ENCODE measurements around the gene STAMBP.
"Not testable (repeated sequence)": the region's sequence is repeated elsewhere in the genome, so short reads cannot be mapped to it uniquely, and the experiment has no call there.

STAMBP gene

DNA sequence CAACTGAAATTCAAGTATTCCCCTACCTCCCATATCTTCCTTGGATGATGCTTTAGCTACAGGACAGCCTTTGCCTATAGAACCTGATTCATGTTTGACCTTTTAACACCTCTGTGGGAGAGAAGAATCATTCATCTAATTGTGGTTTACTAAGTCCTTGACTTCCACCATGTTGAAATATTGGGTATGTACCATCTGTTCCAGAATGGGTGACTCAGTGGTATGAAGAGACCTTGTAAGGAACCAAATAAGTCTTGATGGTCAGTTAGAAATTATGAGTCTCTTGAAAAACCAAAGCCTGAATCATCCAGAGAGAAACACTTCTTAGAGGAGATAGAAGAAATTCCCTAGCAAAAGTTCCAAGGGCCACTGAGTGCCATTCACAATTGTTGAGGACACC is 27.5 kb downstream of the STAMBP start:
- Histone ChIP-seq H3K27me3 (ENCODE audit: control insufficient read depth, insufficient read depth, low read length) (no peaks in the 10 kb centered on the region), H3K36me3 (ENCODE audit: control insufficient read depth, insufficient read depth, low read length) (peaks cover 90% of the 10 kb centered on the region), H3K9me3 (ENCODE audit: control insufficient read depth, insufficient read depth, low read length) (no peaks in the 10 kb centered on the region)

DNA sequence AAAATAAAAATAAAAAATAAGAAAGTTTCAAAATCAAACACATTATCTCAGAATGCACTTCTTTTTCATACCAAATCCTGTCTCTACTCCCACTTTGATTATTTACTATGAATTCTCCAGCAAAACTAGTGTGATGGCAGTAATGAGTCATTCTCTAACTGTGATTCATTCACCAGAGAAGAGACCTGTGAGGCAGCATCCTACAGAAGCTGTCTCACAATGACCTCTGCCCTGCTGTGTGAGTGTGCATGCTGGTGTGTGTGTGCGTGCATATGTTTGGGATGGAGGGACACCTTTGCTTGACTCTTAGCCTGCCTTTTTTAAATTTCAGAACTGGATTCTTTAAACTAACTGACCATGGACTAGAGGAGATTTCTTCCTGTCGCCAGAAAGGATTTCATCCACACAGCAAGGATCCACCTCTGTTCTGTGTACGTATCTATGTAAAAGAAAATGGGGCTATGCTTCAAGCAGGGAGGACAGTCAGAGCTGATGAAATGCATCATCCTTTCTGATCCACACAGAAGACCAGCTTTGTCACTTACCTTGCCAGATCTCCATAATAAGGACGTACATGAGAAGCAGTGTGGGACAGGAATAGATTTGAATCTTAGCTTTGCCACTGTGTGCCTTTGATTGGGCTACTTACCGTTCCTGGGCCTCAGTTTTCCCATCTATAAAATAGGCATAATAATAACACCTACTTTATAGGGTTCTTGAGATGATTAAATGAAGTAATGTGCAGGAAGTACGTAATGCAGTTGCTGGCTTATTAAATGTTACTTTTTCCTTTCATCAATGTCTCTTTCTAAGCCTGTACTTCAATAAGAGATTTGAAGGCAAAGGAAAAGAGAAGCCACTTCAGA is 31.2 kb downstream of the STAMBP start:
- Histone ChIP-seq H3K27me3 (ENCODE audit: control insufficient read depth, insufficient read depth, low read length) (no peaks in the 10 kb centered on the region), H3K9me3 (ENCODE audit: control insufficient read depth, insufficient read depth, low read length) (no peaks in the 10 kb centered on the region), H3K4me3 (ENCODE audit: low read depth, low read length) (no peak overlapping the region), H3K36me3 (ENCODE audit: control insufficient read depth, insufficient read depth, low read length) (peaks cover 93% of the 10 kb centered on the region), H3K4me1 (ENCODE audit: control insufficient read depth, insufficient read depth, low read length) (no peaks in the 10 kb centered on the region), H3K27ac (ENCODE audit: low read depth, low read length) (no peak overlapping the region), H3K9ac (ENCODE audit: low read depth, low read length) (no peak overlapping the region)

More for the DNA sequence above, 27.5 kb downstream of the STAMBP start:
- H3K9ac ChIP-seq (ENCODE audit: low read depth, low read length): no peak overlapping the region
- H3K27ac ChIP-seq (ENCODE audit: low read depth, low read length): no peak overlapping the region
- no peak overlapping the region for H3K4me3 ChIP-seq (ENCODE audit: low read depth, low read length)
- H3K4me1 ChIP-seq (ENCODE audit: control insufficient read depth, insufficient read depth, low read length): no peaks in the 10 kb centered on the region

DNA sequence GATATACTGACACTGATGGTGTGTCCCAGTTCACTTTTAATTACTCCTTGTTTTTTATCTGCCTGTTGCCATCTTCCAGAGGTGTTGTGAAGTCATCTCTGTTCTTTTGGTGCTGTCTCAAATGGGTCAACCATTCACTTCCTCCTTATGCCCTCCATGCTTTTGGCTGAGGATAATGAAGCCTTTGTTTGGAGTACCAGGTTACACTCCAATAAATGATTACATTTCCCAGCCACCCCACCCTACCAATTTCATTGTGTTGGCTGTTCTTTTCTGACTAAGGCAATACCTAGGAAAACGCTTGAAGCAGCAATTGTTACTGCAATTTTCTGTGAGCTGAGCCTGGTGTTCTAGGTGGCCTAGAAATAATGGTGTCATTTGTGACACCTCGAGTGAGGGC is 34.2 kb downstream of the STAMBP start:
- H3K4me3 ChIP-seq (ENCODE audit: low read depth, low read length): no peak overlapping the region
- no peak overlapping the region for H3K27ac ChIP-seq (ENCODE audit: low read depth, low read length)
- H3K4me1 ChIP-seq (ENCODE audit: control insufficient read depth, insufficient read depth, low read length): no peaks in the 10 kb centered on the region
- no peak overlapping the region for H3K9ac ChIP-seq (ENCODE audit: low read depth, low read length)
- H3K9me3 ChIP-seq (ENCODE audit: control insufficient read depth, insufficient read depth, low read length): no peaks in the 10 kb centered on the region
- no peaks in the 10 kb centered on the region for H3K27me3 ChIP-seq (ENCODE audit: control insufficient read depth, insufficient read depth, low read length)
- H3K36me3 ChIP-seq (ENCODE audit: control insufficient read depth, insufficient read depth, low read length): peaks cover 87% of the 10 kb centered on the region

DNA sequence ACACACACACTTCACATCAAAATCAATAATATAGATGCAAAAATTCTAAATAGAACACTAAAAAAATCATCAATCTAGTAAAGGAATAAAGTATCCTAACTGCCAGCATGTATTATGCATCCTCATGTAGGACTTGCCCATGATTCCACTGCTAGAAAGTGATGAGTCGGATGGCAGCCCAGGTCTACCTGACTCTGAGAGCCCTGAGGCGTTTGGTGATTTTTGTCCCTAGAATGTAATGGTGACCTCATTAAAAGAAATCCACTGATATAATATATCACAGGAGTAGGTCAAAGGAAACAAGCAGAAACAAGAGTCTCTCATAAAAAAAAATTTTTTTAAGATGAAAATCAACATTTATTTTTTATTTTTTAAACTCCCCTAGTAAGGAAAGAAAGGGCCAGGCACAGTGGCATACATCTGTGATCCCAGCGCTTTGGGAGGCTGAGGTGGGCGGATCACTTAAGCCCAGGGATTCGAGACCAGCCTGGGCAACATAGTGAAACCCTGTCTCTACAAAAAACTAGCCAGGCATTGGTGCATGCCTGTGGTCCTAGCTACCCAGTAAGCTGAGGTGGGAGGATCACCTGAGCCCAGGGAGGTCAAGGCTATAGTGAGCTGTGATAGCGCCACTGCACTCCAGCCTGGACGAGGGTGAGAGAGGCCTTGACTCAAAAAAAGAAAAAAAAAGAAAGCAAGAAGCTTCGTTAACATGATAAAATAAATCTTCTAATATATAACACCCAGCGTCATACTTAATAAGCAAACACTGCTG is 39.6 kb downstream of the STAMBP start:
- Histone ChIP-seq H3K4me1 (ENCODE audit: control insufficient read depth, insufficient read depth, low read length) (no peaks in the 10 kb centered on the region), H3K27ac (ENCODE audit: low read depth, low read length) (no peak overlapping the region), H3K36me3 (ENCODE audit: control insufficient read depth, insufficient read depth, low read length) (peaks cover 37% of the 10 kb centered on the region), H3K4me3 (ENCODE audit: low read depth, low read length) (no peak overlapping the region), H3K27me3 (ENCODE audit: control insufficient read depth, insufficient read depth, low read length) (no peaks in the 10 kb centered on the region), H3K9ac (ENCODE audit: low read depth, low read length) (no peak overlapping the region), H3K9me3 (ENCODE audit: control insufficient read depth, insufficient read depth, low read length) (no peaks in the 10 kb centered on the region)

DNA sequence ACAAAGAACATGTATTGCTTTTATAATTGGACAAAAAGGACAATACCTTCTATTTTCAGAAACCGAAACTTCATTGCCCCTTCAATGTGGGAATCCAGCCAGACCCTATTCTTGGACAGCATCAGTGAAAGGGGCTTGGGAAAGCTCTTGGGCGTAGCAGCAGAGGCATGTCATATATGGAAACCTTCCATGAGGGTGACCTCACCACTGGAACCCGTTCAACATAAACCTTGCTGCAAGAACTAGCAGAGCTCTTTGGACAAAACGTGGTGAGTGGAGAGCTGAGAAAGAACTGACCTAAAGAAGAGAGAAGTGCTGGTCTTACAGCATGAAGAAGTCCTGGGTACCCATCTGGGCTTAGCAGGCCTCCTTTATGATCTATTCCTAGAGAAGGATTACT is 41.3 kb downstream of the STAMBP start:
- no peaks in the 10 kb centered on the region for H3K27me3 ChIP-seq (ENCODE audit: control insufficient read depth, insufficient read depth, low read length)
- peaks cover 21% of the 10 kb centered on the region for H3K36me3 ChIP-seq (ENCODE audit: control insufficient read depth, insufficient read depth, low read length)
- H3K9ac ChIP-seq (ENCODE audit: low read depth, low read length): no peak overlapping the region
- no peaks in the 10 kb centered on the region for H3K9me3 ChIP-seq (ENCODE audit: control insufficient read depth, insufficient read depth, low read length)
- H3K4me1 ChIP-seq (ENCODE audit: control insufficient read depth, insufficient read depth, low read length): no peaks in the 10 kb centered on the region
- no peak overlapping the region for H3K27ac ChIP-seq (ENCODE audit: low read depth, low read length)
- H3K4me3 ChIP-seq (ENCODE audit: low read depth, low read length): no peak overlapping the region

DNA sequence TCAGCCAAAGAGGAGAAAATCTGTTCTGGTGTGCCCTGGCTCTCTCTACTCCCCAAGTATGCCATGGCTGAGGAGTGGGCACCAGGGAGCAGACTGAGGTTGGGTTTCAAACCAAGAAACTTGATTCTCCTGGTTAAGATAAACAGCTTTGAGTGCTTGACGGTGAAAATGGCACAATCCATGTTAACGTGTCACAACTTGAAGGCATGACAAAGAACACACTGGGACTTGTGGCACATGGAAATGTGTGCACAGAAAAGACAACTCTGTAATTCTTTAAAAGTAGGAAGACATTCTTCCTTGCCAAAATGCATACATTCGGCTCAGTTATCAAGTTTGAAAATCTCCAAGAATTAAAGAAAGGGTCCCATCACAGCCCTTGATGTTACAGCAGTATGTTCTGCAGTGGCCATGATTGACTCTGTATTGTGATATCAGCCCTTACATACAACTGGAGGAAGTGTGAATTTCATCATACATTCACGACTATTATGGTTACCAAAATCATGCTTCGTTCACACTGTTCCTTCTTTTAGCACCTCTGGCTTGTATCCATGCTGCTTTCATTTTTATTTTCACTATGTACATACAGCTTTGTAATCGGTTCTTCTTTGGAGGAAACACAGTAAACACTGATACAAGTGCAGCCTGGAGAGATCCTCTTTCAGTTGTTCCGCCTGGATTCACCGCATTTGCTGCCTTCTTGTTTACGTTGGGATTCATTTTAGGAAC is 48.5 kb downstream of the STAMBP start:
- Histone ChIP-seq H3K4me1 (ENCODE audit: control insufficient read depth, insufficient read depth, low read length) (no peaks in the 10 kb centered on the region), H3K27ac (ENCODE audit: low read depth, low read length) (no peak overlapping the region), H3K36me3 (ENCODE audit: control insufficient read depth, insufficient read depth, low read length) (no peaks in the 10 kb centered on the region), H3K27me3 (ENCODE audit: control insufficient read depth, insufficient read depth, low read length) (no peaks in the 10 kb centered on the region), H3K9ac (ENCODE audit: low read depth, low read length) (no peak overlapping the region), H3K4me3 (ENCODE audit: low read depth, low read length) (no peak overlapping the region), H3K9me3 (ENCODE audit: control insufficient read depth, insufficient read depth, low read length) (no peaks in the 10 kb centered on the region)

DNA sequence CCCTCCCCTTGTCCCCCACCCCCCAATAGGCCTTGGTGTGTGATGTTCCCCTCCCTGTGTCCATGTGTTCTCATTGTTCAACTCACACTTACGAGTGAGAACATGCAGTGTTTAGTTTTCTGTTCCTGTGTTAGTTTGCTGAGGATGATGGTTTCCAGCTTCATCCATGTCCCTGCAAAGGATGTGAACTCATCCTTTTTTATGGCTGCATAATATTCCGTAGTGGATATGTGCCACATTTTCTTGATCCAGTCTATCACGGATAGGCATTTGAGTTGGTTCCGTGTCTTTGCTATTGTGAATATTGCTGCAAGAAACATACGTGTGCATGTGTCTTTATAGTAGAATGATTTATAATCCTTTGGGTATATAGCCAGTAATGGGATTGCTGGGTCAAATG is 49.2 kb downstream of the STAMBP start:
- H3K27me3 ChIP-seq (ENCODE audit: control insufficient read depth, insufficient read depth, low read length); H3K4me3 ChIP-seq (ENCODE audit: low read depth, low read length); H3K4me1 ChIP-seq (ENCODE audit: control insufficient read depth, insufficient read depth, low read length); H3K9ac ChIP-seq (ENCODE audit: low read depth, low read length); H3K27ac ChIP-seq (ENCODE audit: low read depth, low read length); H3K36me3 ChIP-seq (ENCODE audit: control insufficient read depth, insufficient read depth, low read length); H3K9me3 ChIP-seq (ENCODE audit: control insufficient read depth, insufficient read depth, low read length): not testable (repeated sequence)

DNA sequence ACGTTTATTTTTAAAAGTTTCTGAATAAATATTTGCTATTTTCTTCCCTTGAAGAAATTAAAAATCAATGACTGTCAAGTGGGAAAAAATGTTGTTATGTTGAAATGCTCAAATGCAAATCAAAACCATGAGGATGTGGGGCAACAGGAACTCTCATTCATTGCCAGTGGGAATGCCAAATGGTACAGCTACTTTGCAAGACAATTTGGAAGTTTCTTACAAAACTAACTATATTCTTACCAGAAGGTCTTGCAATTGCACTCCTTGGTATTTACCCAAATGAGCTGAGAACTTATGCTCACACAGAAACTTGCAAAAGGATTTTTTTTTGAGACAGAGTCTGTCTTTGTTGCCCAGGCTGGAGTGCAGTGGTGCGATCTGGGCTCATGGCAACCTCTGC is 56.6 kb downstream of the STAMBP start:
- H3K36me3 ChIP-seq (ENCODE audit: control insufficient read depth, insufficient read depth, low read length): no peaks in the 10 kb centered on the region
- no peak overlapping the region for H3K4me3 ChIP-seq (ENCODE audit: low read depth, low read length)
- no peaks in the 10 kb centered on the region for H3K9me3 ChIP-seq (ENCODE audit: control insufficient read depth, insufficient read depth, low read length)
- no peaks in the 10 kb centered on the region for H3K4me1 ChIP-seq (ENCODE audit: control insufficient read depth, insufficient read depth, low read length)
- no peak overlapping the region for H3K27ac ChIP-seq (ENCODE audit: low read depth, low read length)
- no peak overlapping the region for H3K9ac ChIP-seq (ENCODE audit: low read depth, low read length)
- H3K27me3 ChIP-seq (ENCODE audit: control insufficient read depth, insufficient read depth, low read length): no peaks in the 10 kb centered on the region

DNA sequence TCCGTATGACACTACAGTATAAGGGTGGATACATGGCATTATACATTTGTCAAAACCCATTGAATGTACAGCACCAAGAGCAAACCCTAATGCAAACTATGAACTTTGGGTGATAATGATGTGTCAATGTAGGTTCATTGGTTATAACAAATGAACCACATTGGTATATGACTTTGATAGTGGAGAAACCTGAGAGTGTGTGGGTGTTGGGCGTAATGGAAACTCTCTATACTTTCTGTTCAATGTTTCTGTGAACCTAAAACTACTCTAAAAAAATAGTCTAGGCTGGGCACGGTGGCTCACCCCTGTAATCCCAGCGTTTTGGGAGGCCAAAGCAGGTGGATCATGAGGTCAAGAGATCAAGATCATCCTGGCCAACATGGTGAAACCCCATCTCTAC is 57.6 kb downstream of the STAMBP start:
- H3K9me3 ChIP-seq (ENCODE audit: control insufficient read depth, insufficient read depth, low read length): no peaks in the 10 kb centered on the region
- H3K27me3 ChIP-seq (ENCODE audit: control insufficient read depth, insufficient read depth, low read length): no peaks in the 10 kb centered on the region
- H3K9ac ChIP-seq (ENCODE audit: low read depth, low read length): no peak overlapping the region
- no peak overlapping the region for H3K4me3 ChIP-seq (ENCODE audit: low read depth, low read length)
- no peaks in the 10 kb centered on the region for H3K36me3 ChIP-seq (ENCODE audit: control insufficient read depth, insufficient read depth, low read length)
- H3K4me1 ChIP-seq (ENCODE audit: control insufficient read depth, insufficient read depth, low read length): no peaks in the 10 kb centered on the region
- H3K27ac ChIP-seq (ENCODE audit: low read depth, low read length): no peak overlapping the region

DNA sequence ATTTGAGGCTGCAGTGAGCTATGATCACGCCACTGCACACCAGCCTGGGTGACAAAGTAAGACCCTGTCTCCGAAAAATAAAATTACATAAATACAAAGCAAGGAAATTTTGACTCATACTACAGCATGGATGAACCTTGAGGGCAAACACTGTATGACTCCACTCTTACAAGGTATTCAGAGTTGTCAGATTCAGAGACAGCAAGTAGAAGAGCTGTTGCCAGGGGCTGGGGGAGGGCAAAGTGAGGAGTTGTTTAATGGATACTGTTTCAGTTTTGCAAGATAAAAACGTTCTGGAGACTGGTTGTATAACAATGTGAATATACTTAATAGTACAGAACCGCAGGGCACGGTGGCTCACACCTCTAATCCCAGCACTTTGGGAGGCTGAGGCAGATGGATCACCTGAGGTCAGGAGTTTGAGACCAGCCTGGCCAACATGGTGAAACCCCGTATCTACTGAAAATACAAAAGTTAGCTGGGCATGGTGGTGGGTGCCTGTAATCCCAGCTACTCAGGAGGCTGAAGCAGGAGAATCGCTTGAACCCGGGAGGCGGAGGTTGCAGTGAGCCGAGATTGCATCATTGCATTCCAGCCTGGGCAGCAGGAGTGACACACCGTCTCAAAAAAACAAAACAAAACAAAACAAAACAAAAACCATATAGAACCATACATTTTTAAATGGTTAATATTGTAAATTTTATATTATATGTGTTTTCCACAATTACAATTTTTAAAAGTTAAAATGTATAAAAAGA is 59.0 kb downstream of the STAMBP start:
- not testable (repeated sequence) for H3K27me3 ChIP-seq (ENCODE audit: control insufficient read depth, insufficient read depth, low read length); H3K9me3 ChIP-seq (ENCODE audit: control insufficient read depth, insufficient read depth, low read length); H3K36me3 ChIP-seq (ENCODE audit: control insufficient read depth, insufficient read depth, low read length); H3K9ac ChIP-seq (ENCODE audit: low read depth, low read length); H3K4me1 ChIP-seq (ENCODE audit: control insufficient read depth, insufficient read depth, low read length); H3K4me3 ChIP-seq (ENCODE audit: low read depth, low read length); H3K27ac ChIP-seq (ENCODE audit: low read depth, low read length)

Measured in HUES48 (cell line).